ENCODE results near the gene TPCN2.

The TPCN2 gene

DNA sequence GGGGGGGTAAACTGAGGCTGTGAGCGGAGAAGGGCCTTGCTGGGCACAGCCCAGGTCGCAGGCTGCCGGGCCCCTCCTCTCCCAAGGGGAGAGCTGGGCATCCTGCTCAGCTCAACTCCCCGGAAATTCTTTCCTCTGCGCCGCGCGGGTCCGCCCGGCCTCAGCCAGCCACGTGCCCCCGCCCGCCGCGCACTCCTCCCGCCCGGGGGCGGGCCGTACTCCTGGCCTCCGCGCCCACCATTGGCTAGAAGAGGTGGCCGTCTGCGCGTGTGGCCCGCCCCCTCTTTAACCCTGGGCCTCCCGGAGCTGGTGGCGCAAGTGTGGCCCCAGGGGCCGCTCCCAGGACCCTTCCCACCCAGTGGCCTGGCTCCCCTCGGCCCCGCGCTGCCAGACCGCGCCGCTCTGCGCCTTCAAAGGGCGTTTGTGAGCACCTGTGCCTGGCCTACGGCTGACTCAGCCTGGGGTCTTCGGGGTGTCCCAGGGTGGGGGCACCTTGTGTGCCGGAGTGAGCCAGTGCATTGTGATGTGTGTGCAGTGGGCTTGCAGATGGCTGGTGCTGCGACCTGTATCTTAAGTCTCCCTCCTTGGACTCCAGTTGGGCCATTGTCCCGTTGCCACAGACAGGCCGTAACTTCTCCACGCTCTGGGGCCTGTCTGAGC lies 37.6 kb upstream of the TPCN2 start:
- no peak for DNase-seq

GRCh38 chr11:69011624-69012091 lies 37.1 kb upstream of the TPCN2 start:
- no peak for DNase-seq

DNA sequence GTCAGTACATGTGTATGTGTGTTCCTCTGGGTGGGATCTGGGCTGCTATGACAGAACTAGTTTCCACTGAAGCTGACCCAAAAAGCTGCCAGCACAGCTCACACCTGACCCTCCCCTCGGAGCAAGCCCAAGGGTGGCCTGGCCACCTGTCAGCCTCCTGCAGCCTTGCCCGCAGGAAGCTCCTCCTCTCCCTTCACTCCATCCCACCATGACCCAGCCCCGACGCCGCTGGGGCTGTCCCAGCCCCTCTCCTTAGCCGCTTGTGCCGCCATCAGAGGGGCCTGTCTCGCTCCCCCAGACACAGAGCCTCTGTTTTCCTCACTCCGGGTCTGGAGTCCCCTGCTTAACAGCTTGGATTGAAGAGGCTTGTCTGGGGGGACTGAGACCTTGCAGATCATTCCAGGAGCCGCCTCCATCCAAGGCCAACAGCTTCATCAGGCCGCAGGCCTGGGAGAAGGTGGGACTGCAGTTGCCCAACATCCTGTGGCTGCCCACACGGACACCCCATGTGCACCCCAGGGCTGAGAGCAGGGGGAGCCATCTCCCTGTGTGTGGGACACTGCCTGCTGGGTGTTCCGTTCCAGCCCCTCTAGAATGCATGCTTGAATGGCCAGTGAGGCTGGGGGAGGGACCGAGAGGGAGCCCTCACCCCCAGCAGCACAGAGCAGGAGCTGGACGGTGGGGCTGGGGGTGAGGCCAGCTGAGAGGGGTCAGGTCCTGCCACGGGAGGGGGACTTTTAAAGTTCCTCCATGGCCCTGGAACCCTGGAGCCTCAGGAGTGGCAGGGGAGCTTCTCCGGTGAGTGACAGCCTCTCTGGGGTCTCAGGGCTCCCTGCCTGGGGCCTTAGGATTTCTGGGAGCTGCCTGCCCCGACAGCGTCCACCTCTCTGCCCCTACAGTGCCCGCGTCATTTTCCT lies 36.4 kb upstream of the TPCN2 start:
- no peak for DNase-seq

- DNase-seq, result no peak
These were observed 35.5 kb upstream of the TPCN2 start, which contains the start of gene MRGPRF for GRCh38 chr11:69013009-69013951. MRGPRF (minus strand) TSS chr11:69013246; CDS start chr11:69009901, 3,345 bp downstream.

- DNase-seq, result no peak
These were observed 34.5 kb upstream of the TPCN2 start for GRCh38 chr11:69014084-69014851.

GRCh38 chr11:69014898-69015549 lies 33.7 kb upstream of the TPCN2 start:
- no peak for DNase-seq

DNA sequence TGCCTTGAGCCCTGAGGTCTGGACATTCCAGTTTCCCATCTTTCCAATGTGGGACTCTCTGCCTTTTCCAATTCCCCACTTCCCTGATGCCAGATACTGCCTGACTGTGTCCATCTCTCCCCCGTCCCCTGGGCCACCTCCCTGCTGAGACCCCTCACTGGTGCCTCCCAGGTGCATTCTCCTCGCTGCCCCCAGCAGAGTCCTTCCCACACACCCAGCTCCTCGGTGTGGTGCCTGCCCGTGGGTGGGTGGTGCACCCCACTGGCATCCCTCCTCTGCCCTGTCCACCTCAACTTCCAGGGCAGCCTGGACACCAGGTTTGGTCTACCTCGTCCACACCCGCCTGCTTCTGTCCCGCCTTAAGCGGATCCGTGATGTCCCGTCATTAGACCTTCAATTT lies 30.8 kb upstream of the TPCN2 start:
- DNase-seq, result no peak

DNA sequence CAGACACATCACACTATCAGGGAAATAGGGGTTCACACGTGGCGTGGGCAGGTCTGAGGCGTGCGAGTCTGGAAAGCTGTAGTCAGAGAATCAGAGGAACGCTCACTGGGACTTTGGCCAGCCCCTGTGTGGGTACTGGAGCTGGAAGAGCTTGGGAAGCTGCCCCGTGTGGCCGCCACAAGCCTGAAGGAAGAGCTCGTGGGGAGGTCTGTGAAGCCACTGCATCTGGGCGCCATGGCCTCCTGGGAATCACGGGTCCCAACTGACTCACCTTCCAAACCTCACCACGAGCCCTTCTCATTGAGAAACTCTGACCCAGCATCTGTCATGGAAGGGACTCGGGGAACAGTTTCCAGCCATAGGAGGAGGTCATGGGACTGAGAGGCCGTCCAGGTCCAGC lies 29.8 kb upstream of the TPCN2 start:
- no peak for DNase-seq

- no peak for DNase-seq
These were observed 26.5 kb upstream of the TPCN2 start for GRCh38 chr11:69022260-69022659.

DNA sequence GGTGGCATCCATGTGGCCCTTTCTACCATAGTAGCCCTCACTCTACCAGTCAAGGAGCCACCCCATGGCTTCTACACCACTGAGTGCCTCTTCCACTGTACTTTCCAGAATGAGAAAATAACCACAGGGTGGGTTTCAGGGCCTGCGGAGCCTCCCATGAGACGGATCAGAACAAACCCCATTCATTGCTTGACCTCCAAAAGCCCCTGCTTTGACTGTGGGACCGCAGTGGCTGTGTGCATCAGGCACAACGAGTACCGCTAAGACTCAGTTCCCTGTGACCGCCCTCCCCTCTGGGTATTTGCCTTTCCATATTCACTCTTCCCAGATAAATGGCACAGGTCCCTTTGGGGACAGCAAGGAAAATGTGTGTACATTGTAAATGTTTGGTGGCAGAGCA lies 24.2 kb upstream of the TPCN2 start:
- DNase-seq, result no peak

- DNase-seq, result peak; percentile 19 to 38
These were observed 20.9 kb upstream of the TPCN2 start for GRCh38 chr11:69027704-69028372.

- DNase-seq, result no peak
These were observed 18.4 kb upstream of the TPCN2 start for GRCh38 chr11:69030301-69030700.

DNA sequence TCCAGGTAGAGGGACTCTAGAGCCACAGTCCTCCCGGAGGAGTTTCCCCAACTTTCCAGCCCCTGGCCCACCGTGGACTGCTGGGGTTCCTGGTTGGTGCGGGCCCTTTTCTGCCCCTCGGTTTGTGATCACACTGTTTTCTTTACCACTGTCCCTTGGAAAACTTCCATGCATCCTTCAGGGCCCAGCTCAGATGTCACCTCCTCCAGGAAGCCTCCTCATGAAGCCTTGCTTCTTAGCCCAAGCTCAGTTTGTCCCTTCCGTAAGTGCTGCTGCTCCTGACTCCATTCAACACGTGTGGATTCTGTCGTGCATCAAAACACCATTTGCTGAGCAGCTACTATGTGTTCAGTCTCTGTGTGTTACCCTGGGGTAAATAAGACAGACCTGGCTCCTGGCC lies 15.9 kb upstream of the TPCN2 start:
- no peak for DNase-seq

DNA sequence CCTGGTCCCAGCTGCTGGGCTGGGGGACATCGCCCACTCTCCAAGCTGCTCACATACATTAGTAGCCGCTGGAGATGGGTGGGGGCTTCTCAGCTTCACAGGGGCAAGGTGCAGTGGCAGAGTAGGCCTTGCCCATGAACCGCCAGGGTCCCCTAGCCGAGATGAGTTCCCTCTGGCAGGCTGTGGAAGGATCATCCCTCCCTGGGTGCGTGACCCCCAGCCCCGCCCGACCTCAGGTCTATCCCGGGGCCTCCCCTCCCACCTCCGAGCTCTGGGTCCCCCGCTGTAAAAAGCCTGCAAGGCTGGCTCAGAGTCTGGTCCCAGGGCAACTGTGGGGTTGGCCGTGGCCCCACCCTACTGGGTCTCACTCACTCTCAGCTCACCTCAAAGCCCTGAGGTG lies 15.3 kb upstream of the TPCN2 start:
- no peak for DNase-seq

DNA sequence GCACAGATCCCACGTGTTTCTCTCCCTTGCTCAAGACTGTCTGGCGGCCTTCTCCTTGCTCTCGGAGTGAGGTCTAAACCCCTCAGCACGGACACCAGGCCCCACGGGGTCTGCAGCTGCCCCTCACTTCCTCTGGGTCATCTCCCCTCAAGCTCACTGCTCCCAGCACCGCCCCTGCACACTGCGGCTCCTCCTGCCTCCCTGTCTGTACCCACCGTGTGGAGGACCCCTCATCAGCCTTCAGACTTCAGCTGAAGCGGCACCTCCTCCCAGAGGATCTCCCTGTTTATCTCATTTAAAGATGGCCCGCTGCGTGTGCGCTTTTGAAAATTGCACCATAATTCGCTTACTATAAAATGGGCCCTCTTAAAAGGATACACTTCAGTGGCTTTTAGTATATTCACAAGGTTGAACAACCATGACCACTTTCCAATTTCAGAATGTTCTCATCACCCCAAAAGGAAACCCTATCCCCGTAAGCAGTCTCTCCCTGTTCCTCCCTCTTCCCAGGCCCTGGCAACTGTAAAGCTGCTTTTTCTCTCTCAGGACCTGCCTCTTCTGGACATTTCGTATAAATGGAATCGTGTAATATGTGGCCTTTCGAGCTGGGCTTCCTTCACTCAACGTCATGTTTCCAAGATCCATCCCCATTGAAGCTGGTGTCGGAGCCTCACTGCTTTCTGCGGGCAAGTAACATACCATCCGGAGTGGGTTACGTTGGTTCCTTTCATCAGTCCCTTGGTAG lies 14.4 kb upstream of the TPCN2 start:
- no peak for DNase-seq

DNA sequence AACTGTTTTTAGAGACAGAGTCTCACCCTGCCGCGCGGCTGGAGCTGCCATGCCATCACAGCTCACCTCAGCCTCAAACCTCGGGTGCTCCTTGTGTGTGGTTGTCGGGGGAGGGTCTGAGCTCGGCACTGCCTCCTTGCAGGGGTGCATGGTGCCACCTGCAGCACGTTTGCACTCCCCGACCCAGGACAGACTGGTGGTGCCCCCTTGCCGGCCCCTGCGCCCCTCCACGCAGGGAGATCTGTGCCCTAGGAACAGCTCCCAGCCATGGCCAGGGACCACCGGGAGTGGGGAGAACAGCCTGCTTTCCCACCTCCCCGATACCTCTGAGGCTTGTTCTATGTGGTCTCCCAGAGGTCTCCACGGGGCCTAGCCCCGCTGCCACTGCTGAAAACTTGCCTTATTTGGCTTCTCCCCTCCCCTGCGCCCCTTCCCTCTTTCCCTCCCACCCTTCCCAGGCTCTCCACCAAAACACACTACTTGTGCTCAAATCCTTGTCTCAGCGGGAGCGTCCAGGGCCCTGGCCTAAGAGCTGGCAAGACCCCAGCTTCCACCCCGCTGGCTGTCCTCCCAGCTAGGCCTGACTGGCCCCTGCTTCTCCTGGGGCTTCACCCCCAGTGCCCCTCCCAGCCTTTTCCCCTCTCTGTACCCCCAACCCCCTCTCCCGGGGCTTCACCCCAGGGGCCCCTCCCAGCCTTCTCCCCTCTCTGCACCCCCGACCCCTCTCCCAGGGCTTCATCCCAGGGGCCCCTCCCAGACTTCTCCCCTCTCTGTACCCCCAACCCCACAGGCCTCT lies 13.4 kb upstream of the TPCN2 start:
- DNase-seq, result no peak

- DNase-seq, result no peak
These were observed 12.8 kb upstream of the TPCN2 start for GRCh38 chr11:69035946-69036340.

GRCh38 chr11:69037074-69037473 lies 11.7 kb upstream of the TPCN2 start:
- no peak for DNase-seq

DNA sequence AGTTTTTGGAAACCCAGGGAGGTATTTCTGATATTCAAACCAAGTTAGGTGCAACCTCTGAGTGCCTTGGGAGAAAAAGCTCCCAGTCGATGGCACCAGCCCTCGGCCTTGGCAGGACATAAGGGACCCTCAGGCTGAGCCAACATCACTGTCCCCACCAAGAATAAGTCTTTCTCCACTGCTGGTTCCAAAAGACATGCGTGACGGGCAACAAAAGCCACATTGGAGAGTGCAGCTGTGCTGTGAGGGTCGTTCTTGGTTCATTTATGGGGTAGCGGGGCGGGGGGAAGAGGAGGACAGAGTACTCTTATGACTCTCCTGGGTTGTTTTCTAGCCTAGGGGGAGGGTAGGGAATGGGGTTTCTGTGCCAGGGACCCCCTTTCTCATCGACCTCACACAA lies 11.2 kb upstream of the TPCN2 start:
- no peak for DNase-seq
